K562 (cell line): ENCODE data around the gene ZNF724. TPM values are rescaled to one million over a fixed set of nuclear protein-coding genes. Genes with fewer than 3 reads are reported as not detected.

Experiments
- ARID2 ChIP-seq: fragments of 450-650 bp; IDR thresholded peaks from 2 replicates; pipeline ENCODE4 v1.6.1; 2017; ENCODE audit warnings: antibody characterized with exemption, mild to moderate bottlenecking
- CREBBP ChIP-seq: IDR thresholded peaks from one replicate; pipeline ENCODE4 v1.6.1; 2012; ENCODE audit warnings: low read depth, mild to moderate bottlenecking, control low read depth, inconsistent platforms, low read length
- ELF2 ChIP-seq: fragments of 250-450 bp; sonication (Bioruptor Pico); IDR thresholded peaks from 2 replicates; pipeline ENCODE4 v1.5.0; 2021; ENCODE audit warnings: mild to moderate bottlenecking
- ETV1 ChIP-seq: fragments of 450-650 bp; conservative IDR thresholded peaks from 2 replicates; pipeline ENCODE4 v1.6.1; 2016; ENCODE audit warnings: missing genetic modification characterization, control low read depth, low read depth, missing compliant biosample characterization
- FOXJ2 ChIP-seq: fragments of 200-800 bp; sonication (Bioruptor generic); IDR thresholded peaks from 2 replicates; pipeline ENCODE4 v1.6.1; 2016; ENCODE audit warnings: missing genetic modification characterization, missing compliant biosample characterization
- NBN ChIP-seq: fragments of 450-650 bp; IDR thresholded peaks from 2 replicates; pipeline ENCODE4 v1.6.1; 2016; ENCODE audit warnings: low read depth, mild to moderate bottlenecking
- NEUROD1 ChIP-seq: fragments of 150-350 bp; IDR thresholded peaks from 2 replicates; pipeline ENCODE4 v1.6.1; 2014; ENCODE audit warnings: borderline replicate concordance, low read length, low read depth; ENCODE audit not compliant: partially characterized antibody
- NR2C1 ChIP-seq, 2 experiments: fragments of 450-650 bp; IDR thresholded peaks; 2 replicates each; pipeline ENCODE4 v1.6.1; 2017; ENCODE audit warnings: mild to moderate bottlenecking in 2 of 2, antibody characterized with exemption in 1 of 2, inconsistent platforms in 1 of 2, missing compliant biosample characterization in 1 of 2, missing genetic modification characterization in 1 of 2
- NR2C2 ChIP-seq, 2 experiments: fragments of 200-800 bp in 1 of 2; sonication (Bioruptor generic) in 1 of 2; sonication (generic) in 1 of 2; formaldehyde crosslinking in 1 of 2; IDR thresholded peaks; 2 replicates each; pipeline versions ENCODE4 v1.6.1 to v1.8.0; 2016 to 2022; ENCODE audit warnings: mild to moderate bottlenecking in 1 of 2, missing compliant biosample characterization in 1 of 2, missing genetic modification characterization in 1 of 2, missing genetic modification reagents in 1 of 2
- SMAD1 ChIP-seq: fragments of 150-350 bp; IDR thresholded peaks from 2 replicates; pipeline ENCODE4 v1.6.1; 2014; ENCODE audit warnings: low read length, low read depth; ENCODE audit not compliant: partially characterized antibody
- SP2 ChIP-seq: IDR thresholded peaks from 2 replicates; pipeline ENCODE4 v1.6.1; 2011; ENCODE audit warnings: mild to moderate bottlenecking, low read depth, low read length, moderate library complexity; ENCODE audit not compliant: poor library complexity, severe bottlenecking; ENCODE audit errors: extremely low read depth
- SRSF3 ChIP-seq: fragments of 200-400 bp; formaldehyde crosslinking; IDR thresholded peaks from 2 replicates; pipeline ENCODE4 v1.6.1; 2016; ENCODE audit warnings: mild to moderate bottlenecking, low read length, moderate library complexity; ENCODE audit not compliant: insufficient read depth
- ZNF436 ChIP-seq: fragments of 250-450, 450-650 bp; sonication (Bioruptor Pico); formaldehyde crosslinking; IDR thresholded peaks from 2 replicates; pipeline ENCODE4 v1.7.0; 2020; ENCODE audit warnings: mild to moderate bottlenecking
- polyA plus RNA-seq, 8 experiments: library from polyadenylated mRNA; depleted of rRNA in 4 of 8; stranded (reverse) in 5 of 8; unstranded in 3 of 8; fragments of >200 nt; fragmentation: Nextera tagmentation in 2 of 8; fragmentation: Illumina TruSeq in 1 of 8; extraction: Ambion mirVana in 2 of 8; extraction: Trizol in 1 of 8; gene quantifications; 2 replicates each; pipeline versions ENCODE4 v1.2.1 to v1.2.3, GENCODE V29; 2011 to 2014; ENCODE audit warnings: inconsistent platforms in 1 of 8, missing spikeins in 1 of 8
- total RNA-seq, 7 experiments: library from RNA; depleted of rRNA in 6 of 7; stranded (reverse); fragments of >200 nt in 6 of 7; fragmentation: Illumina TruSeq in 2 of 7; extraction: Trizol in 2 of 7; gene quantifications; 2 replicates each; pipeline versions ENCODE4 v1.2.1 to v1.2.3, GENCODE V29; 2011 to 2021; ENCODE audit warnings: low replicate concordance in 1 of 7
- TF ChIP-seq, protein P1 (sequence below): fragments of 450-650 bp; formaldehyde crosslinking; IDR thresholded peaks from 2 replicates; pipeline ENCODE4 v1.4.0; 2020; ENCODE audit warnings: mild to moderate bottlenecking, mixed read lengths
- TF ChIP-seq, protein P2 (sequence below): sonication (generic); formaldehyde crosslinking; IDR thresholded peaks from 2 replicates; pipeline ENCODE4 v1.8.0; 2022; ENCODE audit warnings: missing genetic modification reagents, mild to moderate bottlenecking, moderate library complexity, borderline replicate concordance
- TF ChIP-seq, protein P3 (sequence below): sonication (generic); formaldehyde crosslinking; IDR thresholded peaks from 2 replicates; pipeline ENCODE4 v1.8.1; 2023; ENCODE audit warnings: mild to moderate bottlenecking, missing genetic modification reagents
- TF ChIP-seq, protein P4 (sequence below), 2 experiments: fragments of 450-650 bp; IDR thresholded peaks; 2 replicates each; pipeline ENCODE4 v1.6.1; 2016

ZNF724 gene
- total and polyA plus RNA-seq, 9 of the 15 experiments (the other 6 are each of a cell fraction or from before 2014, with no cell fraction given) = 0.18 to 4.2 (median 1.8) TPM

DNA sequence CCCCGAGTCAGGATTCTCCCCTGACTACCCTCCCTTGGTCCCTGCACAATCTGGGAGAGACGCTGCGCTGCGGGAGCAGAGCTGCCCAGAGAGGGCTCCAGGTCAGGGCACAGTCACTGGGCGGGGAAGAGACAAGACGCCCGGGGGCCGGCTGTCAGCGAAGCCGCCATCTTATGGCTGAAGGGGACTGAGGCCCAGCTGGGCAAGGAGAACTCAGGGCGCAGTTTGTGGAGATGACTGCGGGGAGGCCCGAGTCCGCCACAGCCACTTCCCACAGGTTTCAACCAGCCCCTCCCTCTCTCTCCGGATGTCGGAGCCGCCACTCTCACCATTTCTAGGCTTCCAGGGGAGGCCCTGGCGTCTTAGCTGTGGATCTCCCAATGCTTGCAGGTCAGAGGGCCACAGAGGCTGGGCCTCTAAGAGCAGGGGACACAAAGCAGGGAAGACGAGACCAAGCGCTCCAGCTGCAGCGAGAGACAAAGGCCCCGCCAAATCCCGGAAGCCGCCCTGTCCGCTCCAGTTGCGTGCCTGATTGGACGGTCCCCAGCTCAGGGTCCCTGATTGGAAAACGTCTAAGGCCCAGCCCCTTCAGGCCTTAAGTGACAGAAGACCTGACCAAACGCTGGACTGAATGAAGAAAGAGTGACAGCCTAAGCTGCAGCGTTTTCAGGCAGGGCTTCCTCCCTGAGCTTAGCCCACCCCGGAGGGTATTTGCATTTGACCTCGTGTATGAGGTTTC lies at the start of gene ZNF724 (continued):
- TF ChIP-seq, protein P1, sequence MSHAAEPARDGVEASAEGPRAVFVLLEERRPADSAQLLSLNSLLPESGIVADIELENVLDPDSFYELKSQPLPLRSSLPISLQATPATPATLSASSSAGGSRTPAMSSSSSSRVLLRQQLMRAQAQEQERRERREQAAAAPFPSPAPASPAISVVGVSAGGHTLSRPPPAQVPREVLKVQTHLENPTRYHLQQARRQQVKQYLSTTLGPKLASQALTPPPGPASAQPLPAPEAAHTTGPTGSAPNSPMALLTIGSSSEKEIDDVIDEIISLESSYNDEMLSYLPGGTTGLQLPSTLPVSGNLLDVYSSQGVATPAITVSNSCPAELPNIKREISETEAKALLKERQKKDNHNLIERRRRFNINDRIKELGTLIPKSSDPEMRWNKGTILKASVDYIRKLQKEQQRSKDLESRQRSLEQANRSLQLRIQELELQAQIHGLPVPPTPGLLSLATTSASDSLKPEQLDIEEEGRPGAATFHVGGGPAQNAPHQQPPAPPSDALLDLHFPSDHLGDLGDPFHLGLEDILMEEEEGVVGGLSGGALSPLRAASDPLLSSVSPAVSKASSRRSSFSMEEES (CRISPR knock-in tag) = no peak
- TF ChIP-seq NBN (no peak), SMAD1 (no peak), NR2C2 (CRISPR knock-in tag; IDR thresholded peaks at IDR 0.05) (no peak), NR2C2 (tag; IDR thresholded peaks at IDR 0.05) (no peak), ARID2 (no peak), CREBBP (no peak), ZNF436 (CRISPR knock-in tag) (no peak), ETV1 (tag) (no peak), FOXJ2 (tag) (no peak), NEUROD1 (no peak), SRSF3 (no peak), NR2C1 (IDR thresholded peaks at IDR 0.05) (no peak), NR2C1 (tag; IDR thresholded peaks at IDR 0.05) (no peak), SP2 (peak; percentile 34), ELF2 (no peak)
- TF ChIP-seq, protein P2, sequence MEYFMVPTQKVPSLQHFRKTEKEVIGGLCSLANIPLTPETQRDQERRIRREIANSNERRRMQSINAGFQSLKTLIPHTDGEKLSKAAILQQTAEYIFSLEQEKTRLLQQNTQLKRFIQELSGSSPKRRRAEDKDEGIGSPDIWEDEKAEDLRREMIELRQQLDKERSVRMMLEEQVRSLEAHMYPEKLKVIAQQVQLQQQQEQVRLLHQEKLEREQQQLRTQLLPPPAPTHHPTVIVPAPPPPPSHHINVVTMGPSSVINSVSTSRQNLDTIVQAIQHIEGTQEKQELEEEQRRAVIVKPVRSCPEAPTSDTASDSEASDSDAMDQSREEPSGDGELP (CRISPR knock-in tag) = peak; percentile 13; the same call in 1 of the 2 replicates
- TF ChIP-seq, protein P3, sequence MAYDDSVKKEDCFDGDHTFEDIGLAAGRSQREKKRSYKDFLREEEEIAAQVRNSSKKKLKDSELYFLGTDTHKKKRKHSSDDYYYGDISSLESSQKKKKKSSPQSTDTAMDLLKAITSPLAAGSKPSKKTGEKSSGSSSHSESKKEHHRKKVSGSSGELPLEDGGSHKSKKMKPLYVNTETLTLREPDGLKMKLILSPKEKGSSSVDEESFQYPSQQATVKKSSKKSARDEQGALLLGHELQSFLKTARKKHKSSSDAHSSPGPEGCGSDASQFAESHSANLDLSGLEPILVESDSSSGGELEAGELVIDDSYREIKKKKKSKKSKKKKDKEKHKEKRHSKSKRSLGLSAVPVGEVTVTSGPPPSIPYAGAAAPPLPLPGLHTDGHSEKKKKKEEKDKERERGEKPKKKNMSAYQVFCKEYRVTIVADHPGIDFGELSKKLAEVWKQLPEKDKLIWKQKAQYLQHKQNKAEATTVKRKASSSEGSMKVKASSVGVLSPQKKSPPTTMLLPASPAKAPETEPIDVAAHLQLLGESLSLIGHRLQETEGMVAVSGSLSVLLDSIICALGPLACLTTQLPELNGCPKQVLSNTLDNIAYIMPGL (CRISPR knock-in tag) = no peak
- TF ChIP-seq, protein P4, sequence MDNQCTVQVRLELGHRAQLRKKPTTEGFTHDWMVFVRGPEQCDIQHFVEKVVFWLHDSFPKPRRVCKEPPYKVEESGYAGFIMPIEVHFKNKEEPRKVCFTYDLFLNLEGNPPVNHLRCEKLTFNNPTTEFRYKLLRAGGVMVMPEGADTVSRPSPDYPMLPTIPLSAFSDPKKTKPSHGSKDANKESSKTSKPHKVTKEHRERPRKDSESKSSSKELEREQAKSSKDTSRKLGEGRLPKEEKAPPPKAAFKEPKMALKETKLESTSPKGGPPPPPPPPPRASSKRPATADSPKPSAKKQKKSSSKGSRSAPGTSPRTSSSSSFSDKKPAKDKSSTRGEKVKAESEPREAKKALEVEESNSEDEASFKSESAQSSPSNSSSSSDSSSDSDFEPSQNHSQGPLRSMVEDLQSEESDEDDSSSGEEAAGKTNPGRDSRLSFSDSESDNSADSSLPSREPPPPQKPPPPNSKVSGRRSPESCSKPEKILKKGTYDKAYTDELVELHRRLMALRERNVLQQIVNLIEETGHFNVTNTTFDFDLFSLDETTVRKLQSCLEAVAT (IDR thresholded peaks at IDR 0.05) = no peak
